ENCODE data around the gene PGF.

- TF ChIP-seq POLR2A (IDR thresholded peaks at IDR 0.05): no peak
- no peak for TF ChIP-seq CTCF (IDR thresholded peaks at IDR 0.05)
- TF ChIP-seq EP300 (IDR thresholded peaks at IDR 0.05; ENCODE audit: low read depth): no peak
These were observed 20.7 kb downstream of the PGF start for GRCh38 chr14:74934476-74935359.

Data from transverse colon (tissue), 3 donors.